A549 (cell line): ENCODE data around the gene PATJ. TPM values are rescaled to one million over a fixed set of nuclear protein-coding genes. Genes with fewer than 3 reads are reported as not detected.

Experiments
- ATAC-seq, 2 experiments: fragments of 200-7000 bp in 1 of 2; fragments of >200 bp in 1 of 2; cut with Nextera tagmentation in 1 of 2; cut with Tn5 transposase in 1 of 2; 3 replicates each; pipeline versions ENCODE4 v1.8.0 to v1.9.1; 2018 to 2020; ENCODE audit warnings: mild to moderate bottlenecking in 1 of 2, moderate library complexity in 1 of 2
- CTCF ChIA-PET: fragments of 300-600 bp; sonication (Branson Sonifier 250); formaldehyde crosslinking; extraction: SDS; loops from one replicate; lab custom pipeline; 2021; ENCODE audit warnings: antibody characterized with exemption, inconsistent platforms; lab: Yijun Ruan, JAX
- POLR2A ChIA-PET: fragments of 350-600 bp; formaldehyde crosslinking; extraction: SDS; loops from one replicate; lab custom pipeline; 2021; ENCODE audit warnings: antibody characterized with exemption, inconsistent platforms; lab: Yijun Ruan, JAX
- DNase-seq, 2 experiments: peaks; one replicate each; pipeline versions ENCODE4 v3.0.0 to v3.0.0-alpha.2; 2011 to 2016; ENCODE audit warnings: low read depth in 1 of 2, low spot score in 1 of 2
- FAIRE-seq: peaks from 2 replicates; lab custom pipeline; 2011; peaks lifted over from hg19 to GRCh38; lab: Jason Lieb, UNC
- H3K27ac ChIP-seq, 2 experiments: fragments of >200 bp; sonication (Bioruptor Twin); formaldehyde crosslinking; 3 replicates each; pipeline ENCODE4 v1.5.1; 2016 to 2017
- H3K4me1 ChIP-seq: fragments of >200 bp; sonication (Bioruptor Twin); formaldehyde crosslinking; 3 replicates; pipeline ENCODE4 v1.6.1; 2016
- H3K4me2 ChIP-seq: fragments of >200 bp; sonication (Bioruptor Twin); formaldehyde crosslinking; 3 replicates; pipeline ENCODE4 v1.6.1; 2016
- H3K4me3 ChIP-seq: fragments of >200 bp; sonication (Bioruptor Twin); formaldehyde crosslinking; 3 replicates; pipeline ENCODE4 v1.5.1; 2016
- H3K9me3 ChIP-seq: fragments of >200 bp; sonication (Bioruptor Twin); formaldehyde crosslinking; 3 replicates; pipeline ENCODE4 v1.6.1; 2016
- BHLHE40 ChIP-seq: IDR thresholded peaks from 2 replicates; pipeline ENCODE4 v1.6.1; 2012; ENCODE audit warnings: low read depth, low read length, inconsistent platforms
- CBX8 ChIP-seq: fragments of 200-600 bp; sonication (generic); IDR thresholded peaks from 2 replicates; pipeline ENCODE4 v1.6.1; 2016
- CHD4 ChIP-seq: fragments of 200-600 bp; sonication (generic); IDR thresholded peaks from 2 replicates; pipeline ENCODE4 v1.6.1; 2016; ENCODE audit warnings: antibody characterized with exemption, mild to moderate bottlenecking, borderline replicate concordance
- CTCF ChIP-seq: fragments of >200 bp; sonication (Bioruptor Twin); formaldehyde crosslinking; IDR thresholded peaks from 3 replicates; pipeline ENCODE4 v1.5.1; 2016
- EHF ChIP-seq: fragments of 250-450 bp; sonication (Bioruptor Pico); IDR thresholded peaks from 2 replicates; pipeline ENCODE4 v1.5.0; 2020; ENCODE audit warnings: mild to moderate bottlenecking
- EHMT2 ChIP-seq: fragments of 200-600 bp; sonication (generic); IDR thresholded peaks from 2 replicates; pipeline ENCODE4 v1.6.1; 2016; ENCODE audit warnings: antibody characterized with exemption, low read depth, mild to moderate bottlenecking, moderate library complexity
- EP300 ChIP-seq, 2 experiments: fragments of >200 bp; sonication (Bioruptor Twin); formaldehyde crosslinking; IDR thresholded peaks; 2 replicates in 1 of 2; 3 replicates in 1 of 2; pipeline ENCODE4 v1.6.1; 2016 to 2017
- ESRRA ChIP-seq: fragments of 150-350 bp; IDR thresholded peaks from 2 replicates; pipeline ENCODE4 v1.6.1; 2014; ENCODE audit warnings: mild to moderate bottlenecking, low read length, borderline replicate concordance
- FOSB ChIP-seq: fragments of 250-450 bp; sonication (Bioruptor Pico); IDR thresholded peaks from 2 replicates; pipeline ENCODE4 v1.5.0; 2020; ENCODE audit warnings: mild to moderate bottlenecking, moderate library complexity
- FOSL2 ChIP-seq, 2 experiments: fragments of 450-650 bp in 1 of 2; fragments of >200 bp in 1 of 2; sonication (Bioruptor Twin) in 1 of 2; formaldehyde crosslinking; IDR thresholded peaks; 2 replicates each; pipeline versions ENCODE4 v1.5.0 to v1.6.1; 2016 to 2020; ENCODE audit warnings: mild to moderate bottlenecking in 1 of 2, moderate library complexity in 1 of 2
- FOXS1 ChIP-seq: fragments of 250-450 bp; sonication (Bioruptor Pico); IDR thresholded peaks from 2 replicates; pipeline ENCODE4 v1.5.0; 2020; ENCODE audit warnings: mild to moderate bottlenecking, moderate library complexity
- HES2 ChIP-seq: fragments of >200 bp; sonication (Bioruptor Twin); formaldehyde crosslinking; IDR thresholded peaks from 2 replicates; pipeline ENCODE4 v1.6.1; 2016
- HOXA7 ChIP-seq: fragments of 250-450 bp; sonication (Bioruptor Pico); IDR thresholded peaks from 2 replicates; pipeline ENCODE4 v1.5.0; 2020; ENCODE audit warnings: mild to moderate bottlenecking, moderate library complexity
- HOXB5 ChIP-seq: fragments of 250-450 bp; sonication (Bioruptor Pico); IDR thresholded peaks from 2 replicates; pipeline ENCODE4 v1.5.0; 2020; ENCODE audit warnings: mild to moderate bottlenecking, moderate library complexity
- JUNB ChIP-seq: fragments of >200 bp; sonication (Bioruptor Twin); formaldehyde crosslinking; IDR thresholded peaks from 2 replicates; pipeline ENCODE4 v1.6.1; 2016
- MAZ ChIP-seq: fragments of 150-350 bp; IDR thresholded peaks from 2 replicates; pipeline ENCODE4 v1.6.1; 2014; ENCODE audit warnings: antibody characterized with exemption, low read depth, low read length, borderline replicate concordance
- NFE2L2 ChIP-seq: fragments of 150-350 bp; conservative IDR thresholded peaks from 2 replicates; pipeline ENCODE4 v1.6.1; 2014; ENCODE audit warnings: low read length
- RAD21 ChIP-seq, 2 experiments: fragments of >200 bp in 1 of 2; sonication (Bioruptor Twin) in 1 of 2; formaldehyde crosslinking in 1 of 2; IDR thresholded peaks in 1 of 2; conservative IDR thresholded peaks in 1 of 2; 2 replicates in 1 of 2; 3 replicates in 1 of 2; pipeline ENCODE4 v1.6.1; 2012 to 2018; ENCODE audit warnings: inconsistent platforms in 1 of 2
- RARB ChIP-seq: fragments of 250-450 bp; sonication (Bioruptor Pico); IDR thresholded peaks from 2 replicates; pipeline ENCODE4 v1.8.0; 2021; ENCODE audit warnings: mild to moderate bottlenecking, moderate library complexity
- RCOR1 ChIP-seq: fragments of 150-350 bp; IDR thresholded peaks from 2 replicates; pipeline ENCODE4 v1.6.1; 2014; ENCODE audit warnings: antibody characterized with exemption, low read length, low read depth
- REST ChIP-seq: fragments of 200-600 bp; sonication (generic); IDR thresholded peaks from 2 replicates; pipeline ENCODE4 v1.6.1; 2016; ENCODE audit warnings: antibody characterized with exemption, mild to moderate bottlenecking, moderate library complexity
- TFCP2L1 ChIP-seq: fragments of 250-450 bp; sonication (Bioruptor Pico); IDR thresholded peaks from 2 replicates; pipeline ENCODE4 v1.5.0; 2021; ENCODE audit warnings: mild to moderate bottlenecking
- ZFP36 ChIP-seq: fragments of 450-650 bp; IDR thresholded peaks from 2 replicates; pipeline ENCODE4 v1.6.1; 2014; ENCODE audit warnings: borderline replicate concordance; ENCODE audit not compliant: partially characterized antibody
- ZNF302 ChIP-seq: fragments of 250-450 bp; sonication (Bioruptor Pico); IDR thresholded peaks from 2 replicates; pipeline ENCODE4 v1.9.0; 2021; ENCODE audit warnings: inconsistent platforms, mild to moderate bottlenecking, moderate library complexity
- WGBS: methylation state at CpG from one replicate; pipeline ENCODE4 v1.1.6; 2017; ENCODE audit errors: missing lambda C conversion rate; 5-methylcytosine and 5-hydroxymethylcytosine counted together
- polyA plus RNA-seq, 4 experiments: library from polyadenylated mRNA; depleted of rRNA in 3 of 4; stranded (reverse); fragments of >200 nt; fragmentation: RNase III in 1 of 4; extraction: RNeasy Plus Mini Kit Qiagen cat#74134 plus additional on column Dnase treatment in 1 of 4; gene quantifications; 2 replicates in 3 of 4; 3 replicates in 1 of 4; pipeline ENCODE4 v1.2.3, GENCODE V29; 2011 to 2017
- TF ChIP-seq, protein P1 (sequence below): fragments of >200 bp; sonication (Bioruptor Twin); formaldehyde crosslinking; IDR thresholded peaks from 3 replicates; pipeline ENCODE4 v1.6.1; 2016
- TF ChIP-seq, protein P2 (sequence below): IDR thresholded peaks from 2 replicates; pipeline ENCODE4 v1.6.1; 2012; ENCODE audit warnings: low read depth, borderline replicate concordance

PATJ gene
- polyA plus RNA-seq, 2 of the 4 experiments (the other 2 are of a cell fraction), result 6.0 to 14.7 TPM

- no peak overlapping the region for H3K4me2 ChIP-seq
- no peak for ATAC-seq
- no peak overlapping the region for H3K27ac ChIP-seq
- no peak for TF ChIP-seq HES2
- TF ChIP-seq RCOR1, result no peak
- TF ChIP-seq HOXA7, result no peak
- TF ChIP-seq TFCP2L1 (CRISPR knock-in tag), result no peak
- no peak for TF ChIP-seq BHLHE40
- TF ChIP-seq, protein P1, sequence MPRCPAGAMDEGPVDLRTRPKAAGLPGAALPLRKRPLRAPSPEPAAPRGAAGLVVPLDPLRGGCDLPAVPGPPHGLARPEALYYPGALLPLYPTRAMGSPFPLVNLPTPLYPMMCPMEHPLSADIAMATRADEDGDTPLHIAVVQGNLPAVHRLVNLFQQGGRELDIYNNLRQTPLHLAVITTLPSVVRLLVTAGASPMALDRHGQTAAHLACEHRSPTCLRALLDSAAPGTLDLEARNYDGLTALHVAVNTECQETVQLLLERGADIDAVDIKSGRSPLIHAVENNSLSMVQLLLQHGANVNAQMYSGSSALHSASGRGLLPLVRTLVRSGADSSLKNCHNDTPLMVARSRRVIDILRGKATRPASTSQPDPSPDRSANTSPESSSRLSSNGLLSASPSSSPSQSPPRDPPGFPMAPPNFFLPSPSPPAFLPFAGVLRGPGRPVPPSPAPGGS, result no peak
- no peak for TF ChIP-seq NFE2L2
- TF ChIP-seq ESRRA, result no peak
- no peak for TF ChIP-seq FOSB (CRISPR knock-in tag)
- no peak for TF ChIP-seq EHF (CRISPR knock-in tag)
- no peak for TF ChIP-seq CHD4
- no peak for TF ChIP-seq REST
- no peak for TF ChIP-seq RARB
- TF ChIP-seq EHMT2, result no peak
- no peak for TF ChIP-seq ZFP36
- TF ChIP-seq, all 56 proteins: peak for 0
- FAIRE-seq (no peak), DNase-seq (peak in 1 of 2 experiments; percentile 2)
- Histone ChIP-seq H3K4me1 (no peaks in the 10 kb centered on the region), H3K9me3 (no peaks in the 10 kb centered on the region), H3K4me3 (no peak overlapping the region)
- WGBS, result 69% methylated on average over 3 of the region's 3 CpGs
- ChIA-PET CTCF (interaction anchor here (0.6 kb wide), 1 partner anchor 187 kb away, joined by 3 read pairs; no protein-coding TSS in a partner anchor), POLR2A (no interaction called here)
These were observed 145.0 kb downstream of the PATJ start for GRCh38 chr1:61887076-61887867.

DNA sequence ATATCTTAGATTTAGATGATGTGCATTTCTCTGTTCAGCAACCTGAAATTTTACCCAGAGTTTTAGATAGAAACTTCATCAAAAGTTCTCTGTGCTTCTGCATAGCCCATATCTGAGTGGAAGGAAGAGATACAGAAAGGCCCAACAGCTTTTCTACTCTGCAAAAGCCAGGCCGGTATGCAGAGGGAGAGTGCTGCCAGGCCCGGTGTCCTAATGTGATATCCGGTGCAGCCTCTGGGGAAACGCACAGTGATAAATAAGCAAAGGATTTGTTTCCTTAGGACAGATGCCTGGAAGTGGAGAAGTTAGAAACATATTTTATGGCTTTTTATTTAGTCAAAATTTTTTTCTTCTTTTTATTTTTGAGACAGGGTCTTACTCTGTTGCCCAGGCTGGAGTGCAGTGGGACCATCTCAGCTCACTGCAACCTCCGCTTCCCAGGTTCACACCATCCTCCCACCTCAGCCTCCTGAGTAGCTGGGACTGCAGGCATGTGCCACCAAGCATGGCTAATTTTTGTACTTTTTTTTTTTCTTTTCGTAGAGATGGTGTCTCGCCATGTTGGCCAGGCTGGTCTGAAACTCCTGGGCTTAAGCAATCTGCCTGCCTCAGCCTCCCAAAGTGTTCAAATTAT, 145.8 kb downstream of the PATJ start:
- CTCF ChIA-PET, result interaction anchor here (0.6 to 0.7 kb wide), 2 partner anchors 29 to 186 kb away, joined by 3 read pairs; no protein-coding TSS in a partner anchor
- no peak for FAIRE-seq
- ATAC-seq, result no peak
- no peak for DNase-seq
- Histone ChIP-seq H3K4me3 (no peak overlapping the region), H3K4me2 (no peak overlapping the region), H3K27ac (no peak overlapping the region), H3K4me1 (no peaks in the 10 kb centered on the region), H3K9me3 (no peaks in the 10 kb centered on the region)
- no peak for TF ChIP-seq ZFP36
- no peak for TF ChIP-seq FOSB (CRISPR knock-in tag)
- no peak for TF ChIP-seq CTCF
- no peak for TF ChIP-seq EP300 (IDR thresholded peaks at IDR 0.05)
- TF ChIP-seq JUNB, result no peak
- TF ChIP-seq FOXS1 (CRISPR knock-in tag), result no peak
- TF ChIP-seq MAZ, result no peak
- TF ChIP-seq ZNF302, result no peak
- TF ChIP-seq RAD21 (conservative IDR thresholded peaks at IDR 0.05 in 1 of 2, IDR thresholded peaks at IDR 0.05 in 1 of 2), result no peak
- TF ChIP-seq RARB, result no peak
- no peak for TF ChIP-seq CBX8
- TF ChIP-seq CHD4, result no peak
- TF ChIP-seq, protein P2, sequence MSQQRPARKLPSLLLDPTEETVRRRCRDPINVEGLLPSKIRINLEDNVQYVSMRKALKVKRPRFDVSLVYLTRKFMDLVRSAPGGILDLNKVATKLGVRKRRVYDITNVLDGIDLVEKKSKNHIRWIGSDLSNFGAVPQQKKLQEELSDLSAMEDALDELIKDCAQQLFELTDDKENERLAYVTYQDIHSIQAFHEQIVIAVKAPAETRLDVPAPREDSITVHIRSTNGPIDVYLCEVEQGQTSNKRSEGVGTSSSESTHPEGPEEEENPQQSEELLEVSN, result no peak
- TF ChIP-seq HOXB5 (CRISPR knock-in tag), result no peak
- no peak for TF ChIP-seq FOSL2 (IDR thresholded peaks at IDR 0.05)
- no peak for TF ChIP-seq FOSL2 (CRISPR knock-in tag; IDR thresholded peaks at IDR 0.05)
- no peak for TF ChIP-seq EHMT2
- POLR2A ChIA-PET, result no interaction called here
- 96% methylated on average over 7 of the region's 7 CpGs for WGBS
